LoVo (cell line): ENCODE measurements around the gene TGM5.

Source experiments
- DNase-seq: peaks from one replicate; pipeline ENCODE4 v3.0.0-alpha.2; 2016; ENCODE audit warnings: low spot score

Gene TGM5

DNA sequence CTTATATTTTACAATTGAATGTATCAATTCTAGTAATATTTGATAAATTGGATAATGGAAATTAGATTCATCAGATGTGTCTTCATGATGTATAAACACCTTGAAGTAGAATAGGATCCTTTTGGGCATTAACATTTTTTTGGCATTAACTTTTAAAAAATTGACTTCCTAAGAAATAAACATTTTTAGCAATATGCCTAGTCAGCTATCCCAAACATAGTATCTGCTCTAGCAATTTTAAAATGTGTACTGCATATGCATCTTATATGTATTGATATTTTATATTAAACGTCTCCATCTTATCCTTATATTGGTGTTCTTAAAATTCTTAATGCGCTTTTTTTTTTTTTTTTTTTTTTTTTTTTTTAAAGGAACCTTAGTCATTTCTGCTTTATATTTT, 73.0 kb downstream of the TGM5 start:
- DNase-seq = no peak

DNA sequence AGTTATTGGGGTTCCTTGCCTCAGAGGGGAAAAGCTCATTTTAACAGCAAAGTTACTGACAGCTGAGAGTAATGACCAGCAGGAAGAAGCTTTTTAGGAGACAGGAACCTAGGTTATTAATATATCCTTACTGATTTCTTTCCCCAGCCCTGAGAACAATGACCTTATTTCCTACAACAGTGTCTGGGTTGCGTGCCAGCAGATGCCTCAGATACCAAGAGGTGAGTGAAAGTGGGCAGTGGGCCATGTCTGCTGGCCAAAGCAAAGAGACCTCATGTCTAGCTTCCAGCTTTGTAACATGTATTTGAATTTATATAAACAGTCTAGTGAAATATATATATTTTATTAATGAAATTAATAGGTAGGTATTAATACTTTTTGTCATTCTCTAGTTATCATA, 76.5 kb downstream of the TGM5 start:
- no peak for DNase-seq

DNA sequence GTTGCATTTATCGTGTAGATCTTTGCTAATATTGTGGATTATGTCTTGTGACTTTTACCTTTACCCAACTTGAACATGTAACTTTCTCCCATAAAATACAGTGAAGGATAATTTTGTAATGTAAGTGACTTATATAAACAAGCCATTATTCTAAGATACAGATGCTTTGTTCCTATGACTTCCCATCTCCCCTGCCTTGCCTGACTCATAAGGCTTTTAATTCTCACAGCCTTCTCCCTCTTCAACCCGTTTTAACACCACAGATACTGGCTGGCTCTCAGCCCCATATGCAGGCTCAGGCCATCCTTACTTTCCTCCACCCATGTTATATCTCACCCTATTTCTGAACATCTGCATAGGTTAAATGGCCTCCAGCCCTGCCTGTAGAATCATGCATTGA, 77.4 kb downstream of the TGM5 start:
- no peak for DNase-seq

DNA sequence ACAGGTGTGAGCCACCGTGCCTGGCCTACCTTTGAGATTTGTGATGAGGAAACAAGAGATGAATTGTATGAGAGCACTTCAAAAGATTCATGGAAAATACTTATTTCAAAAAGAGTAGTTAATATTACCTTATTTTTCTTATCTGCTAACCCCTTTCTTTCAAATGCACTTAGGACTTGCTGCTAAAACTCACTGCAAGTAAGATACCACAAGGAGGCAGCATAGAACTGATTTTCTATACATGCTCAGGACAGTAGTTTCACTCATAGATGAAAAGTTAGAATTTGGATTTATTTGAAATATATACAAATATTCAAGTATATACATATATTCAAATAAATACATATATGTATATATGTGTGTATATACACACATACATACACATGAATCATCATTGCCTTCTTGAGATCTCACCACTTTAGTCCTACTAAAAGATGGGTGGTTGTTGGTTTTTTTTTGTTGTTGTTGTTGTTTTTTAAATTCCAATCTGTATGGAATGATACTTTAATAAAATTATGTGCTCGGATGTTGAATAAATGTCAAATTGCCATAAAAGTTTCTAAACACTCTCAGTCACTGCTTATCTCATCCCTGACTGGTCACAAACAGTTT, 79.1 kb downstream of the TGM5 start:
- peak; percentile 63 for DNase-seq

DNA sequence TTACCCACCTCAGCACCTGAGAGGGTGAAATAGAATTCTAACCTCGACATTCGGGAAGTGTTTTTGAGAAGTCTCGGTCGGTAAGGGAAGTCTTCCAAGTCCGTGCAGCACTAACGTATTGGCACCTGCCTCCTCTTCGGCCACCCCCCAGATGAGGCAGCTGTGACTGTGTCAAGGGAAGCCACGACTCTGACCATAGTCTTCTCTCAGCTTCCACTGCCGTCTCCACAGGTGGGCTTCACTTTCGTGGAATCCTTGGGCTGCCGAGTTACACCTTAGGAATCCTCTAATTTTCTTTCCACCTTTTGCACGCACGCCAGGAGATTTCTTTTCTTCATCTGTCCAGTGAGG, 80.8 kb downstream of the TGM5 start:
- DNase-seq = peak; percentile 22

DNA sequence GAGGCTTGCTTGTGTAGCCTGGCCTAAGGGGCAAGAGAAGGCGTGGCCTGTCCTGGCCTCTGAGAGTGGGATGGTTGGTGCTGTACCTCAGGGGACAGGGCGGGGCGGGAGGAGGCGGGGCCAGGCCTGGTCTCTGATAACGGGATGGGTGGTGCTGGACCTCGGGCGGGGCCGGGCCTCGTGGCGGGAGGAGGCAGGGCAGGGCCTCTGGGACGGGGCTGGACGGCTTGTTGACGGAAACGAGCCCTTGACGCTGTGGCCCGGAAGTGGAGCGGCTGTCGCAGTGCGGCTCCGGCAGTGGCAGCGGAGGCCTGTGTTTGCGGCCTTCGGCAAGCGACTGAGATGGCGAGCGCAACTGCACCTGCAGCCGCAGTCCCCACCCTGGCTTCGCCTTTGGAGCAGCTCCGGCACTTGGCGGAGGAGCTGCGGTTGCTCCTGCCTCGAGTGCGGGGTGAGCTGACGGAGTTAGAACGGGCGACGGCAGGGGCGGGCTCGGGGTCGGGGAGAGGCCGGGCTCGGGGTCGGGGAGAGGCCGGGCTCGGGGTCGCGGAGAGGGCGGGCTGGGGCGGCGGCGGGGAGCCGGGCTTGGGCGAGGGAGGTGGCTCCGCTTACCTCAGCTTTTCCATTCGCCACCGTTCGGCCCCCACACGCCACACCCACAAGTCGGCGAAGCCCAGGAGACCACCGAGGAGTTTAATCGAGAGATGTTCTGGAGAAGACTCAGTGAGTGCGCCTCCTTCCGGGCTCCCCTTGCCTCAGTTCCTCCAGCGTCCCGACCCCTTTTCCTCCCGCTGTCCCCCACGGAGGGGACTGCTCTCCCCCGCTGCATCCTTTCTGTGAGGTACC, 81.3 kb downstream of the TGM5 start, which contains the start of gene CCNDBP1:
CCNDBP1 (plus strand) TSS at position 247 of the 846 bp plus-strand sequence; CDS start at position 343, 96 bp downstream.
- peak; percentile 96 for DNase-seq

DNA sequence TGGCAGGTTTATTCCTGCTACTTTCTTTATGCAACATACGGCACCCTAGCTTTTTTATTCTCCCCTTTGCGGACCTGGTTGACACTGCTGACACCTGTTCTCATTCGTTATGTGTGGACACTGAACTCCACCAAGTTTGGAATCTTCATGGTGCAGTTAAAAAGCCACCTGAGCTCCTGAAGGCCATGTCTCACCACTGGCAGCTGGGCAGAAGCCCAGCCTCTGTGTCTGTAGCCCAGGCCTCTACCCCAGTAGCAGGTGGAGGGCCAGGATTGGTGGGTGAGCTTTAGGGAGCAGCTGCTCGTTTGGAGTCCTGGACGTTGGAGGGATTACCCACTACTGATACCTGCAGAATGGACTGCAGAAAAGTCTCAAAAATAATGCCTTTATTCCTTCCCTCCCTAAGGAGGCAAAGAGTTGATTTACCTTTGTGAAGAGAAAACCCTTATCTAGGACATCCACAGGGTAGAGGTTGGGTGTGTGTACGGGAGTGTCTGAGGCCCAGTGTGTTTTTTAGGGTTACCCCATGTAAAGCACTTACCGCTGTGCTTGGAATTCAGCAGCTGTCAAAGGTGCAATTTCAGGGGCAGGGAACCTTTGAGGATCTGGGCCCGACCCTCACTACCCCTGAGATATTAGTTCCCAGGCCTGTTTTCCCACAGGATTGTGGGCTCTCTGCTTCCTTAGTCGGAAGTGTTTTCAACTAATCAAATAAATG, 82.2 kb downstream of the TGM5 start:
- DNase-seq = no peak

DNA sequence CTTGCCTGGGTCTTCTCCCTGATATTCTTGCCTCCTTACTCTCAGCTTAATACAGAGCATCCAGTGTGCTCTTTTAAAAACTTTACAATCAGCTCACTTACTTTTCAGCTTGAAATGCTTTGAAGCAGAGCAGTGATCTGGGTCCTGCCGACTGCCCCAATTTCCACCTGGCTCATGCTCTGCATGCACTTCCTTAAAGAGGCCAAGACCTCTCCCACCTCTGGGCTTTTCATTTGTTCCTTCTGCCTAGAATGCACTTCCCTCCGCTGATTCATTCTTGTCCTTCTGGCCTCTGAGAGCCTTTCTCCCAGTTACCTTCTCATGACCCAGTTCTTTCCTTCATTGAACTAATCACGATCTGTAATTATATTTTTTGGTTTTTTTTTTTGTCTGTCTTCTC, 83.5 kb downstream of the TGM5 start:
- DNase-seq = no peak
